MM.1S (cell line): ENCODE data around the gene COL25A1.

Source experiments
- CTCF ChIP-seq: fragments of 300-600 bp; sonication (generic); IDR thresholded peaks from 2 replicates; pipeline ENCODE4 v1.5.1; 2016; ENCODE audit warnings: antibody characterized with exemption, low read length, mixed read lengths
- EZH2 ChIP-seq: fragments of 300-600 bp; sonication (generic); optimal IDR thresholded peaks from 2 replicates; pipeline ENCODE3; 2017; ENCODE audit warnings: low read depth, mild to moderate bottlenecking, antibody characterized with exemption, low read length, mixed read lengths

- TF ChIP-seq CTCF (no peak), EZH2 (no peak)
Observed at GRCh38 chr4:109215506-109215905, 87.0 kb downstream of the COL25A1 start.
